ENCODE results near the gene FGF23.

The FGF23 gene

GRCh38 chr12:4366090-4366489 lies 13.4 kb downstream of the FGF23 start:
- no peak overlapping the region for H3K27ac ChIP-seq
- no peak for TF ChIP-seq CTCF (IDR thresholded peaks at IDR 0.05)
- no peak for TF ChIP-seq ZFX (IDR thresholded peaks at IDR 0.05; ENCODE audit: borderline replicate concordance)

DNA sequence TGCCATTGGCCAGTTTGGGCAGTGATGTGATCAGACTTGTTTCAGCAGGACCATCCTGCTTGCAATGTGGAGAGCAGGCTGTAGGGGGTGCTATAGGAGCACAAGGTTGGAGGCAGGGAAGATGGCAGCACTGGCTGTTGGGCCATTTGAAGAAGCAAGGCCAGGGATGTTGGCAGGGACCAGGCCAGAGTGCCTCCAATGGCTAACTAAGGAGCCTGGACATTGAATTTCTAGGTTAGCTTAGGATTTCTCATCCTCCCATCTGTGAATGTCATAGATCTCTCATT lies 23.5 kb downstream of the FGF23 start:
- TF ChIP-seq ZFX (IDR thresholded peaks at IDR 0.05; ENCODE audit: borderline replicate concordance) (no peak), CTCF (IDR thresholded peaks at IDR 0.05) (peak; percentile 81)
- H3K27ac ChIP-seq = no peak overlapping the region

DNA sequence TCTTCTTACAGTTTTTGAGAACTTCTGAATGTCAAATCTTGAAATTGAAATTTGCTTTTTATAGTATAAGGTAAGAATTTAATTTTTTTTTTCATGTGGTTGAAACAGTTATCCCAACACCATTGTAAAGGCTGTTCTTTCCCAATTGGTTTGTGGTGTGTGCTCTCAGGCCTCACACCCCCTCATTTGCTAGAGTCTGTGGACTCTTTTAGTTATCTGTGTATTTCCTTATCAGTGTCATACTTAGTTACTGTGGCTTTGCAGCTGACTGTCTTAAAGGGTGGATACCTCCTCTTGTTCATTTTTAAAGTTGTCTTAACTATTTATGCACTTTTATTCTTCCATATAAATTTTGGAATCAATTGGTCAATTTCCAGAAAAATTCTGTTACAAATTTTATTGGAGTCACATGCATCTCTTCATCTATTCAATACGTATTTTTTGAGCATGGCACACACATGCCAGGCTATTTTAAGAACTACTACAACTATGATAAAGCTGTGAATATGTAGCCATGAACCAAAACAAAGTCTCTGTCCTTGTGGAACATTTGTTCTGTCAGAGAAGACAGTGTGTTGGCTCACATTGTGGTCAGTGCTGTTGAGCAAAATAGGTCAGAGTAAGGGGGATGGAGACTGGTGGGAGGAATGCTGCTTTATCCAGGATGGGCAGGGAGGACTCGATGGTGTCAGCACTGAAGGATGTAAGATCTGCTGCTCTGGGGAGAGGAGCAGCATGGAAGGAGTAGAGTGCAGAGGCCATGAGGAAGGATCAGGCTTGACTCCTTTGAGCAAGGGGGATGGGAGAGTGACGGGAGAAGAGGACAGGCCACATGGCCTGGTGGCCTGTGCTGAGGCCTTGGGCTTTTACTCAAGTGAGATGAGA lies 24.1 kb downstream of the FGF23 start:
- no peak overlapping the region for H3K27ac ChIP-seq
- TF ChIP-seq CTCF (IDR thresholded peaks at IDR 0.05) = no peak
- TF ChIP-seq ZFX (IDR thresholded peaks at IDR 0.05; ENCODE audit: borderline replicate concordance) = no peak

DNA sequence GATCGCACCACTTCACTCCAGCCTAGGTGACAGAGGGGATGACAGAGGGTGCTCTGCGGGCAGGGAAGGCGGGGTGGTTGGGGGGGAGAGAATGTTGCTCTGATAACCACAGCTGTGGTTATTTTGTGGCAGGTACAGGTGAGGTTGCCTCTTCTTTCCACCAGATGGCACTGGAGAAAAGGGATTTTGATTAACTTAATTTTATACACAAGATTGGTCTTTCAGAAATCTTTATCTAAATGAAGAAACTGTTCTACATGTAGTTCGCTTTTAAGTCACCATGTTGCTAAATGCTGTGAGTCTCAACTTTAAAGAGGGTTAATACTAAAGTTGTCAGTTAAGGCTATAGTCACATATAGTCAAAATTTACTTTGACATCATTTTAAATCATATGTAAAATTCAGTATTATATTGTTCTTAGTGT lies 25.7 kb downstream of the FGF23 start:
- H3K27ac ChIP-seq = no peak overlapping the region
- TF ChIP-seq CTCF (IDR thresholded peaks at IDR 0.05) (peak; percentile 87), ZFX (IDR thresholded peaks at IDR 0.05; ENCODE audit: borderline replicate concordance) (no peak)

DNA sequence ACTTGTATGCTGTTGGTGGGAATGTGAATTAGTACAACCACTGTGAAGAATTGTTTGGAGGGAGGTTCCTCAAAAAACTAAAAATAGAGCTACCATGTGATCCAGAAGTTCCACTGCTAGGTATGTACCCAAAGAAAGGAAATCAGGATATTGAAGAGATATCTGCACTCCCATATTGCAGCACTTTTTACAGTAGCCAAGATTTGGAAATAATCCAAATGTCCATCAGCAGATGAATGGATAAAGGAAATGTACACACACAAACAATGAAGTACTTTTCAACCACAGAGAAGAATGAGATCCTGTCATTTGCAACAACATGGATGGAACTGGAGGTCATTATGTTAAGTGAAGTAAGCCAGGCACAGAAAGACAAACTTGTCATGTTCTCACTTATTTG lies 32.6 kb downstream of the FGF23 start:
- no peak overlapping the region for H3K27ac ChIP-seq
- TF ChIP-seq CTCF (IDR thresholded peaks at IDR 0.05) (no peak), ZFX (IDR thresholded peaks at IDR 0.05; ENCODE audit: borderline replicate concordance) (no peak)

DNA sequence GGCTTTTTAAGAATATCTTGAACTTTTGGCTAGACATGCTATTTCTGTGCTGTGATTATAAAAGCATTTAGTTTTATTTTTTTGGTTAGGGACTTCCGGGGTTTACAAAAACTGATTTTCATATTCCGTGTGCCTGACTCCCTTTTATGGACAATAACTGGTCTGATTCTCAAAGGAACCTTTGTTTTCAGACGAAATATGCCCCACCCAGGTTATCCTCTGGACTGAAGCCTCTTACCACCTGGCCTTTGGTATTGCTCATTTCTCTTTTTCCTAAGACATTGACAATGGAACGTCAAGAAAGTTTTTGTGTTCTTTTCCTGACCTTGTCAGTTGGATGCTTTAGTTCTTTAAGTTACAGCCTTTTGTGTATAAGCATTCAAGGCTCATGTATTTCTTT lies 47.7 kb downstream of the FGF23 start:
- TF ChIP-seq ZFX (IDR thresholded peaks at IDR 0.05; ENCODE audit: borderline replicate concordance) = no peak
- TF ChIP-seq CTCF (IDR thresholded peaks at IDR 0.05) = no peak
- no peak overlapping the region for H3K27ac ChIP-seq

DNA sequence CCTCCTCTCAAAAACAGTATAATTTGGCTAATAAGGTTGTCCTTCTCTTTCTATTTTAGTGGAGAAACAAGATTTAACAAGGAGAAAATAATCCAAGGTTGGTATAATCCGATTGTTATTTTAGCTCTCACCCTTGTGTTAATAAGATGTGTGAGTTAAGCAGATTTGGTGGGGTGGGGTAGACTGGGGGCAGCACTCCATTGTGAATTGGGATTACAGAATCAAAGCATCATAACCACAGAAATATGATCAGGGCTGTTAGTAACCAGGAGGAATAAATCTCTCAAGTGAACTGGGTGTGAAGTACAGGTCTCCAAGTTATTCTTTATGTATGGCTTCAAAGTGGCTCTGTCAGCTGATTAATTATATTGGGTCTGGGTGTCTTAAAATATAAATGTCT lies 48.3 kb downstream of the FGF23 start:
- no peak overlapping the region for H3K27ac ChIP-seq

More for the DNA sequence above, 48.3 kb downstream of the FGF23 start:
- no peak for TF ChIP-seq ZFX (IDR thresholded peaks at IDR 0.05; ENCODE audit: borderline replicate concordance)
- TF ChIP-seq CTCF (IDR thresholded peaks at IDR 0.05) = no peak

All from 22Rv1 (cell line).